Ovary (tissue), 9 donors: ENCODE measurements around the gene ZBTB2. TPM values are rescaled to one million over a fixed set of nuclear protein-coding genes. Genes with fewer than 3 reads are reported as not detected.

Experiments used
- DNase-seq, 5 donors: peaks; one replicate each; pipeline ENCODE4 v3.0.0-alpha.2; 2019 to 2020
- H3K27ac ChIP-seq, 2 donors: fragments of 200-600 bp; one replicate each; pipeline versions ENCODE4 v1.5.1 to v1.8.0; 2019 to 2022
- H3K27me3 ChIP-seq: fragments of 200-600 bp; one replicate; pipeline ENCODE4 v1.8.0; 2022
- H3K36me3 ChIP-seq: fragments of 200-600 bp; sonication (generic); one replicate; pipeline ENCODE4 v1.5.1; 2019
- H3K4me1 ChIP-seq: one replicate; pipeline ENCODE4 v1.8.1; 2013; ENCODE audit warnings: mild to moderate bottlenecking, moderate library complexity; ENCODE audit not compliant: insufficient read depth
- H3K4me3 ChIP-seq: fragments of 200-600 bp; sonication (generic); one replicate; pipeline ENCODE4 v1.5.1; 2017
- H3K9me3 ChIP-seq, 2 donors: fragments of 200-600 bp in 1 of 2; sonication (generic) in 1 of 2; one replicate each; pipeline versions ENCODE4 v1.5.1 to v1.8.1; 2013 to 2019; ENCODE audit warnings: mild to moderate bottlenecking in 1 of 2, moderate library complexity in 1 of 2
- CTCF ChIP-seq, 3 donors: fragments of 450-650 bp in 2 of 3; fragments of 200-600 bp in 1 of 3; IDR thresholded peaks; one replicate each; pipeline versions ENCODE4 v1.5.1 to v1.8.0; 2016 to 2022; ENCODE audit warnings: antibody characterized with exemption in 3 of 3, mild to moderate bottlenecking in 1 of 3
- EP300 ChIP-seq: sonication (generic); formaldehyde crosslinking; IDR thresholded peaks from one replicate; pipeline ENCODE4 v1.6.1; 2017; ENCODE audit warnings: antibody characterized with exemption
- POLR2A ChIP-seq: fragments of 450-650 bp; IDR thresholded peaks from one replicate; pipeline ENCODE4 v1.6.1; 2017; ENCODE audit warnings: antibody characterized with exemption, mild to moderate bottlenecking, moderate library complexity
- WGBS, 3 donors: extraction: QIAGEN DNeasy Blood & Tissue Kit in 1 of 3; methylation state at CpG; one replicate each; pipeline versions ENCODE4 v1.1.5 to v1.1.7; 2013 to 2017; 5-methylcytosine and 5-hydroxymethylcytosine counted together
- intact Hi-C, 4 donors: fragments of 100-400 bp; cut with DNase I; formaldehyde crosslinking; loops; one replicate each; pipeline versions ENCODE4 v1.11.0 to v1.15.1; 2022 to 2023
- polyA plus RNA-seq, 2 donors: library from polyadenylated mRNA; stranded (reverse); fragments of 200-250 nt in 1 of 2; fragments of 350-450 nt in 1 of 2; fragmentation: Illumina TruSeq in 1 of 2; extraction: RNeasy Lipid Tissue Mini Kit (QIAGEN cat#74804) in 1 of 2; gene quantifications; one replicate each; pipeline ENCODE4 v1.2.3, GENCODE V29; 2013 to 2014
- total RNA-seq, 7 donors: library from RNA; depleted of rRNA in 2 of 7; stranded (reverse); fragments of >200 nt in 2 of 7; fragmentation: NEBNext Ultra II Directional in 3 of 7; extraction: Animal tissue kit (Norgen Biotek cat#: 25700) in 3 of 7; gene quantifications; one replicate each; pipeline versions ENCODE4 v1.1.0 to v1.2.4, GENCODE V29; 2016 to 2023
- donor health status: DM: no; HTN: no; CAD: no; lungs with moderate emphysema.
- donor health status: DM: no; HTN: no; CAD: no.
- donor health status: Bipolar disorder and iron deficiency.
- donor health status: DM: yes; HTN: yes; CAD: no.
- donor health status: DM: no; HTN: no; CAD: no.
- donor health status: DM: yes; HTN: yes; CAD: no.

The ZBTB2 gene
- total and polyA plus RNA-seq, 9 donors, result 8.8 to 31.2 (median 18.3) TPM

GRCh38 chr6:151381722-151382121, 9.6 kb downstream of the ZBTB2 start:
- H3K36me3 ChIP-seq, result no peaks in the 10 kb centered on the region
- H3K27ac ChIP-seq, result no peak overlapping the region
- intact Hi-C loops, result no loop called here
- no peaks in the 10 kb centered on the region for H3K9me3 ChIP-seq
- no peak for TF ChIP-seq POLR2A
- TF ChIP-seq CTCF (IDR thresholded peaks at IDR 0.05), result no peak
- no peak for TF ChIP-seq EP300
- H3K4me1 ChIP-seq, result peaks cover 2% of the 10 kb centered on the region
- no peaks in the 10 kb centered on the region for H3K27me3 ChIP-seq
- no peak overlapping the region for H3K4me3 ChIP-seq
- 82 to 87% (median 83%) methylated on average over 4 of the region's 4 CpGs for WGBS, 3 donors
- DNase-seq, result no peak

- H3K9me3 ChIP-seq, result no peaks in the 10 kb centered on the region
- TF ChIP-seq POLR2A (no peak), CTCF (IDR thresholded peaks at IDR 0.05) (no peak), EP300 (no peak)
- no peak overlapping the region for H3K27ac ChIP-seq
- H3K27me3 ChIP-seq, result no peaks in the 10 kb centered on the region
- no peak overlapping the region for H3K4me3 ChIP-seq
- intact Hi-C loops, result no loop called here
- no peak for DNase-seq
- 96 to 100% (median 98%) methylated on average over 1 of the region's 1 CpG for WGBS, 3 donors
- no peaks in the 10 kb centered on the region for H3K36me3 ChIP-seq
- peaks cover 2% of the 10 kb centered on the region for H3K4me1 ChIP-seq
These were observed 10.5 kb downstream of the ZBTB2 start for GRCh38 chr6:151380848-151381205.

- Histone ChIP-seq H3K4me3 (no peak overlapping the region), H3K9me3 (no peaks in the 10 kb centered on the region), H3K36me3 (no peaks in the 10 kb centered on the region), H3K27me3 (no peaks in the 10 kb centered on the region), H3K4me1 (peaks cover 2% of the 10 kb centered on the region), H3K27ac (no peak overlapping the region)
- intact Hi-C loops, result no loop called here
- TF ChIP-seq EP300 (no peak), CTCF (IDR thresholded peaks at IDR 0.05) (no peak), POLR2A (no peak)
- 87 to 93% (median 91%) methylated on average over 14 of the region's 14 CpGs for WGBS, 3 donors
- no peak for DNase-seq
These were observed 11.2 kb downstream of the ZBTB2 start for GRCh38 chr6:151379933-151380847.

- TF ChIP-seq CTCF (IDR thresholded peaks at IDR 0.05), result no peak
- TF ChIP-seq EP300, result no peak
- no peak for TF ChIP-seq POLR2A
- H3K4me3 ChIP-seq, result no peak overlapping the region
- WGBS, 3 donors, result 67 to 90% (median 81%) methylated on average over 3 of the region's 3 CpGs
- intact Hi-C loops, result no loop called here
- H3K27ac ChIP-seq, result no peak overlapping the region
- H3K36me3 ChIP-seq, result no peaks in the 10 kb centered on the region
- no peak for DNase-seq
- peaks cover 2% of the 10 kb centered on the region for H3K4me1 ChIP-seq
- H3K9me3 ChIP-seq, result no peaks in the 10 kb centered on the region
- H3K27me3 ChIP-seq, result no peaks in the 10 kb centered on the region
These were observed 14.3 kb downstream of the ZBTB2 start for GRCh38 chr6:151377095-151377494.
